Stimulated activated CD4-positive, alpha-beta T cell treated with anti-CD3 and anti-CD28 coated beads, Interleukin-1b, Interleukin-23, amount 100 ng/mL, for 1 hour (primary cell): ENCODE data around the gene ANKH.
"Not testable (repeated sequence)": the region's sequence is repeated elsewhere in the genome, so short reads cannot be mapped to it uniquely, and the experiment has no call there.

Experiments used
- DNase-seq, 2 donors: peaks; one replicate each; pipeline ENCODE4 v3.0.0-alpha.2; 2020; ENCODE audit warnings: low read depth in 2 of 2

Gene ANKH

GRCh38 chr5:14882658-14883580 is 11.3 kb upstream of the ANKH start:
- DNase-seq: no peak

GRCh38 chr5:14881826-14882225 is 10.2 kb upstream of the ANKH start:
- no peak for DNase-seq

- DNase-seq: no peak
These were observed 9.1 kb upstream of the ANKH start for GRCh38 chr5:14880688-14881087.

GRCh38 chr5:14879937-14880589 is 8.5 kb upstream of the ANKH start:
- DNase-seq: no peak

GRCh38 chr5:14879393-14879792 is 7.8 kb upstream of the ANKH start:
- no peak for DNase-seq

- not testable (repeated sequence) for DNase-seq
These were observed 6.6 kb upstream of the ANKH start for GRCh38 chr5:14878192-14878591.

GRCh38 chr5:14876095-14876494 is 4.5 kb upstream of the ANKH start:
- DNase-seq: no peak

- DNase-seq: no peak
These were observed 2.2 kb upstream of the ANKH start for GRCh38 chr5:14873790-14874189.

- no peak for DNase-seq
These were observed 1.5 kb upstream of the ANKH start for GRCh38 chr5:14873093-14873492.

- DNase-seq: peak in 1 of 2 donors; percentile 23
These were observed 752 bp upstream of the ANKH start for GRCh38 chr5:14872070-14872989.

GRCh38 chr5:14870337-14871213 is 1.0 kb downstream of the ANKH start:
- DNase-seq: peak; percentile 39 to 47

- DNase-seq: peak in 1 of 2 donors; percentile 7
These were observed 1.9 kb downstream of the ANKH start for GRCh38 chr5:14869668-14870164.

- DNase-seq: no peak
These were observed 2.3 kb downstream of the ANKH start for GRCh38 chr5:14869233-14869632.

- DNase-seq: no peak
These were observed 2.8 kb downstream of the ANKH start for GRCh38 chr5:14868771-14869170.

- DNase-seq: no peak
These were observed 7.3 kb downstream of the ANKH start for GRCh38 chr5:14864181-14864812.

GRCh38 chr5:14863105-14863504 is 8.5 kb downstream of the ANKH start:
- no peak for DNase-seq

- no peak for DNase-seq
These were observed 10.3 kb downstream of the ANKH start for GRCh38 chr5:14861123-14861765.

GRCh38 chr5:14859980-14860379 is 11.6 kb downstream of the ANKH start:
- DNase-seq: no peak

- no peak for DNase-seq
These were observed 12.4 kb downstream of the ANKH start for GRCh38 chr5:14859150-14859549.

GRCh38 chr5:14855366-14855765 is 16.2 kb downstream of the ANKH start:
- DNase-seq: no peak
